ENCODE data around the gene SGPL1. TPM values are rescaled to one million over a fixed set of nuclear protein-coding genes. Genes with fewer than 3 reads are reported as not detected.
A peak's percentile ranks its signal among the peaks of the same experiment; 100 is the strongest.

The SGPL1 gene
- total RNA-seq, 1 experiment from 2014 or later: 93.8 TPM

DNA sequence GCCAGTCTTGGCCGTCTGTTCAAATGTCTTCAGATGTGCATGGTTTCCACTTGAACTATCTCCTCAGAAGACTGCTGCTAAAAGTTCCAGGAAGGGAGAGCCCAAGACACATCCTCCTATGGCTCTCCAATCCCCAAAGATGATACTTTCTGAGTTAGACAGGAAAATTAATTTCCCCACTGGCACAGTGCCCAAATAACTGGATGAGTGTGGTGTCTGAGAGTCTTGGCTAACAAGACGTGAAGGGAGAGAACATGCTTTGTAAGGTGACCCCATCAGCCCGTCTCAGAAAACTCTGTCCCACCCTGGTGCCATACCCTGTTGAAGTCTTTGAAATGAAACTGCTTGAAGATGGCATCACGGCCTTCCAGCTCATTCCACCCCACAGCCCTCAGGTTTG lies 69.7 kb downstream of the SGPL1 start:
- H3K27ac Mint-ChIP-seq (ENCODE audit: low read depth, unreplicated experiment): peak overlapping the region; percentile 51
- H3K36me3 Mint-ChIP-seq (ENCODE audit: insufficient read depth, unreplicated experiment): peaks cover 19% of the 10 kb centered on the region
- POLR2A ChIA-PET: interaction anchor here (1.5 kb wide), 1 partner anchor 9 kb away, joined by 6 read pairs; no protein-coding TSS in a partner anchor
- DNase-seq (ENCODE audit: unreplicated experiment): no peak
- H3K4me1 Mint-ChIP-seq (ENCODE audit: insufficient read depth, unreplicated experiment): peaks cover 5% of the 10 kb centered on the region
- no peaks in the 10 kb centered on the region for H3K27me3 Mint-ChIP-seq (ENCODE audit: insufficient read depth, unreplicated experiment)
- no TSS peak for BruUV-seq (replicated peaks)
- intact Hi-C loops (cut with micrococcal nuclease): no loop called here
- no peak overlapping the region for H3K4me3 Mint-ChIP-seq (ENCODE audit: unreplicated experiment)
- H3K9me3 Mint-ChIP-seq (ENCODE audit: unreplicated experiment): no peaks in the 10 kb centered on the region
- TF ChIP-seq, protein P1, sequence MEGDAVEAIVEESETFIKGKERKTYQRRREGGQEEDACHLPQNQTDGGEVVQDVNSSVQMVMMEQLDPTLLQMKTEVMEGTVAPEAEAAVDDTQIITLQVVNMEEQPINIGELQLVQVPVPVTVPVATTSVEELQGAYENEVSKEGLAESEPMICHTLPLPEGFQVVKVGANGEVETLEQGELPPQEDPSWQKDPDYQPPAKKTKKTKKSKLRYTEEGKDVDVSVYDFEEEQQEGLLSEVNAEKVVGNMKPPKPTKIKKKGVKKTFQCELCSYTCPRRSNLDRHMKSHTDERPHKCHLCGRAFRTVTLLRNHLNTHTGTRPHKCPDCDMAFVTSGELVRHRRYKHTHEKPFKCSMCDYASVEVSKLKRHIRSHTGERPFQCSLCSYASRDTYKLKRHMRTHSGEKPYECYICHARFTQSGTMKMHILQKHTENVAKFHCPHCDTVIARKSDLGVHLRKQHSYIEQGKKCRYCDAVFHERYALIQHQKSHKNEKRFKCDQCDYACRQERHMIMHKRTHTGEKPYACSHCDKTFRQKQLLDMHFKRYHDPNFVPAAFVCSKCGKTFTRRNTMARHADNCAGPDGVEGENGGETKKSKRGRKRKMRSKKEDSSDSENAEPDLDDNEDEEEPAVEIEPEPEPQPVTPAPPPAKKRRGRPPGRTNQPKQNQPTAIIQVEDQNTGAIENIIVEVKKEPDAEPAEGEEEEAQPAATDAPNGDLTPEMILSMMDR (IDR thresholded peaks at IDR 0.05; ENCODE audit: unreplicated experiment): no peak
- CTCF ChIA-PET: interaction anchor here (0.9 to 1.6 kb wide), 2 partner anchors 8 to 21 kb away, joined by 3 to 5 read pairs; no protein-coding TSS in a partner anchor

DNA sequence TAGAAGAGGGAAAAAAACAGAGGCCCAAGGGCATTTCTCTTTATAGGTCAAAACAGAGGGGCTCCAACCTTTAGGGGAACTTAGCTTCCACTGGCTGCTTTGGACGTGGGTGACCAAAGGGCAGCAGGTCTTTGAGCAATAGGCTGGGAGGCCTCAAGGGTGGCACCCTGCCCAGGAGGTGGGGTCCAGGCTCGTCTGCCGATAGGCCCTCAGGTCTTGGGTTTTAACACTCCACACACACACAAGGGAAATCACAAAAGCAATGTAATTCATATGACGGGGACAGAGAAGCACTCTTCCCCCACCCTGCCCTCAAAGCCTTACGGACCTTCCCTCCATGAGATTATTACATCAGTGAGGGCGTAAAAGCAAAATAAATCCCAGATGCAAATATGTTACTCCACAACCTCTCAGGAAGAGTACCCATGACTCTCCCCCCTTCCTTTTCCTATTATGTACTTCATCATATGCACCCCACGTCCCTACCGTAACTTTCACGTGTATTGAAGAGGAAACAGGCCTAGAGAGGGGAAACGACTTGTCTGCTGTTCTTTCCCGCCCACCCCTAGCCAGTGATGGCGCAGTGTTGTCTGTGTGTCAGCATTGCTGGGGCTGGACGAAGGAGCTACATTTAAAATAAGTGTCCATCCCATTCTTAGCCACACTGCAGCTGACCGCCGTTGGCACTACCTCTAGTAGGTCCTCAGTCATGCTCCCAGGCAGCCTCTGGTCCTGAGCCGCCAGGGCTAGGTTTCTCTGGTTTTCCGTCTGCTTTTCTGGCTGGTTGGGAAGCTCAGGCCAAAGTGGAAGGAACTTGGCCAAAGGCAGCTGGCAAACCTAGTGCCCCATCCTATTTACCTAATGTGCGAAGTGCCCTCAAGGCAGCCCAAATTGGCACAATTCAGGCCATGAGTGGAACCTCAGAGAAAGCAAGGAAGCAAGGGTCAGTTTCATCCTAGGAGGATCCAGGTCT lies 70.5 kb downstream of the SGPL1 start:
- CTCF ChIA-PET: interaction anchor here (0.5 to 2.1 kb wide), 6 partner anchors 9 to 372 kb away, joined by 3 to 6 read pairs (median 4); no protein-coding TSS in a partner anchor
- H3K9me3 Mint-ChIP-seq (ENCODE audit: unreplicated experiment): no peaks in the 10 kb centered on the region
- no peak for DNase-seq (ENCODE audit: unreplicated experiment)
- BruUV-seq (replicated peaks): no TSS peak
- H3K36me3 Mint-ChIP-seq (ENCODE audit: insufficient read depth, unreplicated experiment): peaks cover 19% of the 10 kb centered on the region
- H3K4me3 Mint-ChIP-seq (ENCODE audit: unreplicated experiment): no peak overlapping the region
- peaks cover 6% of the 10 kb centered on the region for H3K4me1 Mint-ChIP-seq (ENCODE audit: insufficient read depth, unreplicated experiment)
- TF ChIP-seq, protein P1 (IDR thresholded peaks at IDR 0.05; ENCODE audit: unreplicated experiment): no peak
- H3K27me3 Mint-ChIP-seq (ENCODE audit: insufficient read depth, unreplicated experiment): no peaks in the 10 kb centered on the region
- POLR2A ChIA-PET: interaction anchor here (1.1 to 2.6 kb wide), 3 partner anchors 9 to 82 kb away, joined by 4 to 8 read pairs (median 6); no protein-coding TSS in a partner anchor
- intact Hi-C loops (cut with micrococcal nuclease): no loop called here
- peak overlapping the region; percentile 51 for H3K27ac Mint-ChIP-seq (ENCODE audit: low read depth, unreplicated experiment)

DNA sequence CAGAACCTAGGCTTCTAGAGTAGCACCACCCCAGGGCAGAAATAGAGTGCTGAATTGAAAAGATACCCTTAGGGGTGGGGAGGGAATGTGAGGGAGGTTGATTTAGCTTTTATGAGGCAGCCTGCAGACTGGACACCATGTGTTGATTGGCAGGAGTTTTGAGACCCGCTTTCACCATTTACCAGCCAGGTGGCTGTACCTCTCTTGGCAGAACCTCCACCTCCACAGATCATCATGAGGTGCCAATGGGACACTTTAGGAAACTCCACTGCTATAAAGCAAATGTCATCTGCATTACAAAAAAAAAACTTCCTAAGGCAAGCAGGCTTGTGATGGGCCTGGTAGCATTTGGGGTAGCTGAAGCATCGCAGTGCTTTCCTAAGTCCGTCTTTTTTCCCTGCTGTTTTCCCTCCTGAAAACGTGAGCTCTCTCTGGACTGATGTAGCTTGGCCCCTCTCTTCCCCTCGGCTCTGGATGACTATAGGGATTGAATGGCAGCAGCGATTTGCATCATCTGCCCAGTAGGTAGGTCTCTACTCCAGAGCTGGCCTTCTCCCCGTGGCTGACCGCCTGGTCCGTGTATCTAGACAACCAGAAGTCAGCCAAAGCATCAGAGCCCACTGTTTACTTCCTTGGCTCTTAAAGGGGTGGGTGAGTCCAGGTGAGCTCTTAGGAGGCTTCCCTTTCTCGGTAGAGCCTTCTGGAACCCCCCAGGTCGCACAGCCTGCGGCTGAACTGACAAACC lies 71.3 kb downstream of the SGPL1 start:
- TF ChIP-seq, protein P1 (IDR thresholded peaks at IDR 0.05; ENCODE audit: unreplicated experiment): no peak
- TSS peak; percentile 11 for BruUV-seq (replicated peaks)
- H3K9me3 Mint-ChIP-seq (ENCODE audit: unreplicated experiment): no peaks in the 10 kb centered on the region
- intact Hi-C loops (cut with micrococcal nuclease): no loop called here
- peaks cover 13% of the 10 kb centered on the region for H3K36me3 Mint-ChIP-seq (ENCODE audit: insufficient read depth, unreplicated experiment)
- peak overlapping the region; percentile 72 for H3K4me3 Mint-ChIP-seq (ENCODE audit: unreplicated experiment)
- no peak for DNase-seq (ENCODE audit: unreplicated experiment)
- H3K27ac Mint-ChIP-seq (ENCODE audit: low read depth, unreplicated experiment): peak overlapping the region; percentile 39
- H3K27me3 Mint-ChIP-seq (ENCODE audit: insufficient read depth, unreplicated experiment): no peaks in the 10 kb centered on the region
- CTCF ChIA-PET: interaction anchor here (0.5 to 2.1 kb wide), 7 partner anchors 8 to 510 kb away, joined by 3 to 6 read pairs (median 3); no protein-coding TSS in a partner anchor
- POLR2A ChIA-PET: interaction anchor here (0.6 to 2.6 kb wide), 4 partner anchors 10 to 349 kb away, joined by 3 to 8 read pairs (median 5); no protein-coding TSS in a partner anchor
- peaks cover 12% of the 10 kb centered on the region for H3K4me1 Mint-ChIP-seq (ENCODE audit: insufficient read depth, unreplicated experiment)

All from MCF 10A (cell line).